Measurements from ENCODE around the gene PTPRK.

PTPRK gene

GRCh38 chr6:128350416-128351254 lies 169.8 kb downstream of the PTPRK start:
- DNase-seq (ENCODE audit: insufficient read length, low spot score) = no peak
- TF ChIP-seq TAF1 (IDR thresholded peaks at IDR 0.05; ENCODE audit: low read depth, low read length) (no peak), POU2F2 (IDR thresholded peaks at IDR 0.05; ENCODE audit: low read depth, low read length) (no peak), PAX5 (IDR thresholded peaks at IDR 0.05; ENCODE audit: insufficient read depth, low read length, severe bottlenecking) (no peak)
- no peak for FAIRE-seq

GRCh38 chr6:128347123-128347522 lies 173.3 kb downstream of the PTPRK start:
- TF ChIP-seq PAX5 (IDR thresholded peaks at IDR 0.05; ENCODE audit: insufficient read depth, low read length, severe bottlenecking) = no peak
- no peak for TF ChIP-seq TAF1 (IDR thresholded peaks at IDR 0.05; ENCODE audit: low read depth, low read length)
- TF ChIP-seq POU2F2 (IDR thresholded peaks at IDR 0.05; ENCODE audit: low read depth, low read length) = no peak
- no peak for TF ChIP-seq SPI1 (IDR thresholded peaks at IDR 0.05; ENCODE audit: low read depth, low read length)
- no peak for TF ChIP-seq POLR2AphosphoS5 (IDR thresholded peaks at IDR 0.05; ENCODE audit: low read depth, low read length)
- TF ChIP-seq POLR2A (IDR thresholded peaks at IDR 0.05; ENCODE audit: low read depth, low read length) = no peak
- DNase-seq (ENCODE audit: insufficient read length, low spot score) (no peak), FAIRE-seq (no peak)

- FAIRE-seq (no peak), DNase-seq (ENCODE audit: insufficient read length, low spot score) (no peak)
- TF ChIP-seq POLR2A (IDR thresholded peaks at IDR 0.05; ENCODE audit: low read depth, low read length) = no peak
- no peak for TF ChIP-seq POU2F2 (IDR thresholded peaks at IDR 0.05; ENCODE audit: low read depth, low read length)
- no peak for TF ChIP-seq PAX5 (IDR thresholded peaks at IDR 0.05; ENCODE audit: insufficient read depth, low read length, severe bottlenecking)
- TF ChIP-seq TAF1 (IDR thresholded peaks at IDR 0.05; ENCODE audit: low read depth, low read length) = no peak
- no peak for TF ChIP-seq POLR2AphosphoS5 (IDR thresholded peaks at IDR 0.05; ENCODE audit: low read depth, low read length)
- TF ChIP-seq SPI1 (IDR thresholded peaks at IDR 0.05; ENCODE audit: low read depth, low read length) = no peak
These were observed 173.8 kb downstream of the PTPRK start for GRCh38 chr6:128346569-128346968.

- no peak for FAIRE-seq
- TF ChIP-seq POLR2A (IDR thresholded peaks at IDR 0.05; ENCODE audit: low read depth, low read length) (no peak), POLR2AphosphoS5 (IDR thresholded peaks at IDR 0.05; ENCODE audit: low read depth, low read length) (no peak), TAF1 (IDR thresholded peaks at IDR 0.05; ENCODE audit: low read depth, low read length) (no peak), POU2F2 (IDR thresholded peaks at IDR 0.05; ENCODE audit: low read depth, low read length) (no peak), SPI1 (IDR thresholded peaks at IDR 0.05; ENCODE audit: low read depth, low read length) (no peak), PAX5 (IDR thresholded peaks at IDR 0.05; ENCODE audit: insufficient read depth, low read length, severe bottlenecking) (no peak)
These were observed 175.1 kb downstream of the PTPRK start for GRCh38 chr6:128345278-128345677.

GRCh38 chr6:128343706-128344105 lies 176.7 kb downstream of the PTPRK start:
- FAIRE-seq (no peak), DNase-seq (ENCODE audit: insufficient read length, low spot score) (no peak)
- TF ChIP-seq POLR2AphosphoS5 (IDR thresholded peaks at IDR 0.05; ENCODE audit: low read depth, low read length) (no peak), PAX5 (IDR thresholded peaks at IDR 0.05; ENCODE audit: insufficient read depth, low read length, severe bottlenecking) (no peak), POLR2A (IDR thresholded peaks at IDR 0.05; ENCODE audit: low read depth, low read length) (no peak), SPI1 (IDR thresholded peaks at IDR 0.05; ENCODE audit: low read depth, low read length) (no peak), POU2F2 (IDR thresholded peaks at IDR 0.05; ENCODE audit: low read depth, low read length) (no peak), TAF1 (IDR thresholded peaks at IDR 0.05; ENCODE audit: low read depth, low read length) (no peak)

More at GRCh38 chr6:128345278-128345677, 175.1 kb downstream of the PTPRK start:
- no peak for DNase-seq (ENCODE audit: insufficient read length, low spot score)

- FAIRE-seq = no peak
- no peak for TF ChIP-seq POLR2A (IDR thresholded peaks at IDR 0.05; ENCODE audit: low read depth, low read length)
- no peak for TF ChIP-seq TAF1 (IDR thresholded peaks at IDR 0.05; ENCODE audit: low read depth, low read length)
- TF ChIP-seq POLR2AphosphoS5 (IDR thresholded peaks at IDR 0.05; ENCODE audit: low read depth, low read length) = no peak
- TF ChIP-seq SPI1 (IDR thresholded peaks at IDR 0.05; ENCODE audit: low read depth, low read length) = no peak
- no peak for TF ChIP-seq PAX5 (IDR thresholded peaks at IDR 0.05; ENCODE audit: insufficient read depth, low read length, severe bottlenecking)
- no peak for TF ChIP-seq POU2F2 (IDR thresholded peaks at IDR 0.05; ENCODE audit: low read depth, low read length)
These were observed 180.6 kb downstream of the PTPRK start for GRCh38 chr6:128339635-128340450.

GRCh38 chr6:128337619-128338018 lies 182.8 kb downstream of the PTPRK start:
- TF ChIP-seq POU2F2 (IDR thresholded peaks at IDR 0.05; ENCODE audit: low read depth, low read length) (no peak), TAF1 (IDR thresholded peaks at IDR 0.05; ENCODE audit: low read depth, low read length) (no peak), POLR2AphosphoS5 (IDR thresholded peaks at IDR 0.05; ENCODE audit: low read depth, low read length) (no peak), POLR2A (IDR thresholded peaks at IDR 0.05; ENCODE audit: low read depth, low read length) (no peak), SPI1 (IDR thresholded peaks at IDR 0.05; ENCODE audit: low read depth, low read length) (no peak), PAX5 (IDR thresholded peaks at IDR 0.05; ENCODE audit: insufficient read depth, low read length, severe bottlenecking) (no peak)
- DNase-seq (ENCODE audit: insufficient read length, low spot score) (no peak), FAIRE-seq (no peak)

More at GRCh38 chr6:128339635-128340450, 180.6 kb downstream of the PTPRK start:
- DNase-seq (ENCODE audit: insufficient read length, low spot score) = no peak

GRCh38 chr6:128336436-128337095 lies 183.8 kb downstream of the PTPRK start:
- TF ChIP-seq POLR2AphosphoS5 (IDR thresholded peaks at IDR 0.05; ENCODE audit: low read depth, low read length) (no peak), SPI1 (IDR thresholded peaks at IDR 0.05; ENCODE audit: low read depth, low read length) (no peak), PAX5 (IDR thresholded peaks at IDR 0.05; ENCODE audit: insufficient read depth, low read length, severe bottlenecking) (no peak), POLR2A (IDR thresholded peaks at IDR 0.05; ENCODE audit: low read depth, low read length) (no peak)
- no peak for FAIRE-seq
- DNase-seq (ENCODE audit: insufficient read length, low spot score) = no peak

GRCh38 chr6:128335963-128336362 lies 184.4 kb downstream of the PTPRK start:
- no peak for FAIRE-seq
- no peak for DNase-seq (ENCODE audit: insufficient read length, low spot score)

More at GRCh38 chr6:128335963-128336362, 184.4 kb downstream of the PTPRK start:
- TF ChIP-seq POLR2AphosphoS5 (IDR thresholded peaks at IDR 0.05; ENCODE audit: low read depth, low read length) = no peak
- TF ChIP-seq POU2F2 (IDR thresholded peaks at IDR 0.05; ENCODE audit: low read depth, low read length) = no peak
- TF ChIP-seq SPI1 (IDR thresholded peaks at IDR 0.05; ENCODE audit: low read depth, low read length) = no peak
- TF ChIP-seq POLR2A (IDR thresholded peaks at IDR 0.05; ENCODE audit: low read depth, low read length) = no peak
- no peak for TF ChIP-seq PAX5 (IDR thresholded peaks at IDR 0.05; ENCODE audit: insufficient read depth, low read length, severe bottlenecking)
- TF ChIP-seq TAF1 (IDR thresholded peaks at IDR 0.05; ENCODE audit: low read depth, low read length) = no peak

All from GM12891 (cell line).